ENCODE data around the gene ZSWIM2. TPM values are rescaled to one million over a fixed set of nuclear protein-coding genes. Genes with fewer than 3 reads are reported as not detected.

The ZSWIM2 gene
- total RNA-seq, 2 donors from 2014 or later = not detected

DNA sequence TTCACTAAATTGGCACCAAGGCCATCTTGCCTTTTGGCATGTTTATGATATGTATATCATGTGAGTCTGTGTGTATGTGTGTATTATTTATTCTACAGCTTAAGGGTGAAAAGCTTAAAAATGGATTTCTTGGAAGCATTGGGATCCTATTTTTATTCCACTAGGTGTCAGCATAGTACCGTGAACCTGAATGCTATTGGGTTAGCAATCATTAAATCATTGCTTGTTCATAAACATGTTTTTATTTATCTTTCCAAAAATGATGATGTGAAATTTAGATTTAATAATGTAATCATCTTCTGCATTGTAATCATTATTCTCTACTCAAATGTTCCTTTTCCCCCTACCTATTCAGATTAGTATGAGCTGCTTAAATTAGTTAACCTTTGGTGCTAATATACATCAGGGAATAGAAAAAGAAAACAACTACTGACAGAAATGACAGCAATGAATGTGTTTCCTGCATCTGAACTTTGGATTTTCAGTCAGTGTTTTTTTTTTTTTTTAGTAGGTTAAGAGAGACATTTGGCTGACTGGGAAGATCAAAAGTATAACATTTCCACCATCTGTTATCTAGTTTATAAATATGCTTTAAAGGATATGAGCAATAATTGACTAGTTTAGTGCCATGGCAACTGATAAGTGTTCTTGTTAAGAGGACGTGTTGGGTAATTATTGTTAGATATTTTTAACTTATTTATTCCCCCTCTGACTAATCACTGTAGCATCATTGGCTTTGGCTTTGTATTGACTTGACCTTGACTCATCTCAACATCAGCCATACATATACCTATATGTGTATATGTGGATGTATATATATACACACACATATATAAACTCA, 14.1 kb upstream of the ZSWIM2 start:
- no peak for DNase-seq
- H3K27me3 ChIP-seq = no peaks in the 10 kb centered on the region
- TF ChIP-seq, protein P1, sequence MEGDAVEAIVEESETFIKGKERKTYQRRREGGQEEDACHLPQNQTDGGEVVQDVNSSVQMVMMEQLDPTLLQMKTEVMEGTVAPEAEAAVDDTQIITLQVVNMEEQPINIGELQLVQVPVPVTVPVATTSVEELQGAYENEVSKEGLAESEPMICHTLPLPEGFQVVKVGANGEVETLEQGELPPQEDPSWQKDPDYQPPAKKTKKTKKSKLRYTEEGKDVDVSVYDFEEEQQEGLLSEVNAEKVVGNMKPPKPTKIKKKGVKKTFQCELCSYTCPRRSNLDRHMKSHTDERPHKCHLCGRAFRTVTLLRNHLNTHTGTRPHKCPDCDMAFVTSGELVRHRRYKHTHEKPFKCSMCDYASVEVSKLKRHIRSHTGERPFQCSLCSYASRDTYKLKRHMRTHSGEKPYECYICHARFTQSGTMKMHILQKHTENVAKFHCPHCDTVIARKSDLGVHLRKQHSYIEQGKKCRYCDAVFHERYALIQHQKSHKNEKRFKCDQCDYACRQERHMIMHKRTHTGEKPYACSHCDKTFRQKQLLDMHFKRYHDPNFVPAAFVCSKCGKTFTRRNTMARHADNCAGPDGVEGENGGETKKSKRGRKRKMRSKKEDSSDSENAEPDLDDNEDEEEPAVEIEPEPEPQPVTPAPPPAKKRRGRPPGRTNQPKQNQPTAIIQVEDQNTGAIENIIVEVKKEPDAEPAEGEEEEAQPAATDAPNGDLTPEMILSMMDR (IDR thresholded peaks at IDR 0.05) = peak; percentile 32
- H3K9me3 ChIP-seq = no peaks in the 10 kb centered on the region
- H3K9ac ChIP-seq (ENCODE audit: low read depth in 2 of 2, low read length in 2 of 2) = no peak overlapping the region
- H3K36me3 ChIP-seq = no peaks in the 10 kb centered on the region
- intact Hi-C loops (cut with DNase I) = loop anchor here (5.0 kb wide), 1 partner anchor 589 kb away; no protein-coding TSS in a partner anchor
- no peaks in the 10 kb centered on the region for H3K4me1 ChIP-seq
- H3K27ac ChIP-seq = no peak overlapping the region
- H3K4me3 ChIP-seq = no peak overlapping the region

DNA sequence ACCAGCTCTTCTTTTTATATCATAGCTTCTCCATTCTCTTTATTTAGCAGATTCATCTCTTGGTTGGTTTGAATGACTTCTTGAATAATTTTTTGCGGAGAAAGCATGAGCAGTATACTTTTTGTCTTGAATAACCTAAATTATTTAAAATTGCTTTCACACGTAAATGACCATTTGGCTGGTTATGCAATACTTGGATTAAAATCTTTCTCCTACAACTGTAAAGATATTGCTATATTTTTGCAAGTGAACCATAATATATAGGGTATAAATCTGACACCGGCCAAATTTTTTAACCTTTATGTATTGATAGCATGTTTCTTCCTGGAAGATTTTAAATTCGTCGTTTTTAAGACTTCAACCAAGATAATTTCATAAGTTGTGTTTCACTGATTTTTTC, 6.2 kb upstream of the ZSWIM2 start:
- intact Hi-C loops (cut with DNase I) = no loop called here

DNA sequence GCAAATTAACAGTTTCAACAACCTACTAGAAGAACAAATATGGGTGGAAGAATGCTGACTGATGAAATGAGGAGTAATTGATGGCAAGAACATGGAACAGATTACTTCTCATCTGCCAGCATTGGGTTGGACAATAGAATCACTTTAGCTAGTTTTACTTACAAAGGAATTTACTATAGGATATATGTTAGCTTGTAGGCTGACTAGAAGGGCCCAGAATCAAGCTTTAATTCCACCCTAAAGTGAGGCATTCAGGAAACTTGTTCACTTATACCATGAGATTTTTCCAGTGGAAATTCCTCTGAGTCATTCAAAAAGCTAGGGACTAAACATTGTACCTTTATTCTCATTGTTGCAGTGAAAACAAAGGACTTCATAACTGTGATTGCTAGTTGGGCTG, 5.0 kb upstream of the ZSWIM2 start:
- Histone ChIP-seq H3K36me3 (no peaks in the 10 kb centered on the region), H3K9me3 (no peaks in the 10 kb centered on the region), H3K4me3 (no peak overlapping the region), H3K9ac (ENCODE audit: low read depth in 2 of 2, low read length in 2 of 2) (no peak overlapping the region), H3K4me1 (no peaks in the 10 kb centered on the region), H3K27me3 (no peaks in the 10 kb centered on the region), H3K27ac (no peak overlapping the region)
- intact Hi-C loops (cut with DNase I) = no loop called here
- no peak for DNase-seq
- TF ChIP-seq, protein P1 (IDR thresholded peaks at IDR 0.05) = no peak

More for the DNA sequence above, 6.2 kb upstream of the ZSWIM2 start:
- Histone ChIP-seq H3K27ac (no peak overlapping the region), H3K36me3 (no peaks in the 10 kb centered on the region), H3K4me1 (no peaks in the 10 kb centered on the region), H3K27me3 (no peaks in the 10 kb centered on the region), H3K4me3 (no peak overlapping the region), H3K9ac (ENCODE audit: low read depth in 2 of 2, low read length in 2 of 2) (no peak overlapping the region), H3K9me3 (no peaks in the 10 kb centered on the region)
- TF ChIP-seq, protein P1 (IDR thresholded peaks at IDR 0.05) = no peak
- no peak for DNase-seq

DNA sequence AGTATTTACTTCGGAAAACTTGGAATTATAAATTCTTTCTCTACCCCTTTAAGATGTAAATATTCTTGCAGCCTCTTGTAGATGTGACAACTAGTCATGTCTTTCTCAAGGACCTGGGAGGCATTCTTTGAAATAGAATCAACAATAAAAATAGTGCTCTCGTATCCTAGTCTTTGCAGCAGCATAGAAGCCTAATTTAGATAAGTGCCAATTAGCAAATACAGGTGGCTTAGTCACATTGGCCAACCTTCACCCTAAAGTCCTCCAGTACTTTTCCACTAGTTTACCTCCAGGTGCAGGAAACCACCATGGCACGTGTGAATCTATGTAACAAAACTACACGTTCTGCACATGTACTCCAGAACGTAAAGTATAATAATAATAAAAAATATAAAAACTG, 3.5 kb upstream of the ZSWIM2 start:
- intact Hi-C loops (cut with DNase I) = no loop called here
- TF ChIP-seq, protein P1 (IDR thresholded peaks at IDR 0.05) = no peak
- Histone ChIP-seq H3K36me3 (no peaks in the 10 kb centered on the region), H3K27ac (no peak overlapping the region), H3K9ac (ENCODE audit: low read depth in 2 of 2, low read length in 2 of 2) (no peak overlapping the region), H3K4me1 (no peaks in the 10 kb centered on the region), H3K27me3 (no peaks in the 10 kb centered on the region), H3K9me3 (no peaks in the 10 kb centered on the region), H3K4me3 (no peak overlapping the region)
- DNase-seq = no peak

DNA sequence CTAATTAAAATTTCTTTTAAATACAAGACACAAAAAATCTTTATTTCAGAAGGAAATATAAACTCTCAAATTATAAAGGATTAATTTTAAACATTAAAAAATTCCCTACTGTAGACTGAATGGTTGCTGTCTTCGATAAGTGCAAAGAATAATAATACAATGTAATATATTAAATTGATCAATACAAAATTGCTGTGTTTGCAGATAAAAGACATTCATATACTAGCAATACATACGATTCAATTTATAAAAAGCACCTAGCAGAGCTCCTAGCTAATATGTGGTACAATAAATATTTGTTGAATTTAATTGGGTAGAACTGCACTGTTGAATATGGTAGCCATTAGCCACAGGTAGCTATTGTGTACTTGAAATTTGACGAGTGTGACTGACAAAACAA, 6.6 kb downstream of the ZSWIM2 start:
- intact Hi-C loops (cut with DNase I) = no loop called here
- Histone ChIP-seq H3K4me1 (no peaks in the 10 kb centered on the region), H3K9me3 (no peaks in the 10 kb centered on the region), H3K36me3 (no peaks in the 10 kb centered on the region), H3K9ac (ENCODE audit: low read depth in 2 of 2, low read length in 2 of 2) (no peak overlapping the region), H3K27me3 (no peaks in the 10 kb centered on the region), H3K4me3 (no peak overlapping the region), H3K27ac (no peak overlapping the region)
- TF ChIP-seq, protein P1 (IDR thresholded peaks at IDR 0.05) = no peak
- DNase-seq = no peak

Measured in colonic mucosa (tissue), 4 donors.